NB4 (cell line): ENCODE results near the gene NTRK2.

Experiments used
- MYC ChIP-seq: IDR thresholded peaks from 2 replicates; pipeline ENCODE4 v1.6.1; 2011; ENCODE audit warnings: low read depth, low read length
- POLR2A ChIP-seq: IDR thresholded peaks from 2 replicates; pipeline ENCODE4 v1.6.1; 2011; ENCODE audit warnings: mild to moderate bottlenecking; ENCODE audit not compliant: insufficient read length; ENCODE audit errors: extremely low read depth
- TF ChIP-seq, protein P1 (sequence below): IDR thresholded peaks from one replicate; pipeline ENCODE4 v1.5.1; 2012; ENCODE audit warnings: low read depth, low read length
- TF ChIP-seq, protein P2 (sequence below): IDR thresholded peaks from 2 replicates; pipeline ENCODE4 v1.6.1; 2011; ENCODE audit warnings: low read depth, low read length

DNA sequence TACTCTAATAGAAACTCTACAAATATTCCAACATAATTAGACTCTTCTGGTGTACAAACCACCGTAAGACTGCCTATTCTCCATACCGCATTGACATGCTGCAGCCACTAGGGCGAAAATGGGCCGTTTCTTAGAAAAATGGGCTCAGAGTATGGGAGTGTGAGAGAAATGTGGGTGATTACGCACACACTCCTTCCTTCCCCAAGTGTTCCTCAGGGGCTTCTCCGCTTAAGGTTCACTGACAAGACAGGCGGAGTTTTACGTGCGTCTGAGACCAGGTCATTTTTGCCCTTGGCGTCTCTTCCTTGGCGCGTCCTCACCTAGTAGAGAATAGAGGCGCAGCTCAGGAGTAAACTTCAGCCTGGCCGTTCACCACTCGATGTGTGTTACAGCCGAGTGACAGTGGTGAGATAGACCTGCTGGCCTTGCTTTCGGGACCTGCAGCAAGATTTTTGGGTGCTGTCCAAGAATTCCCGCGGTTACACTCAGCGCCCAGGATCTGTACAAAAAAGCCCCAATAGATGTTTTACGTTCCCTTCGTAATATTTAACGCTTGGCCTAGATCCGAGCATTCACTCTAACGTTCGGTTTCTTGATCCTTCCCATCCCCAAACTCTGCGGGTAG lies 1.8 kb upstream of the NTRK2 start:
- TF ChIP-seq, protein P1, sequence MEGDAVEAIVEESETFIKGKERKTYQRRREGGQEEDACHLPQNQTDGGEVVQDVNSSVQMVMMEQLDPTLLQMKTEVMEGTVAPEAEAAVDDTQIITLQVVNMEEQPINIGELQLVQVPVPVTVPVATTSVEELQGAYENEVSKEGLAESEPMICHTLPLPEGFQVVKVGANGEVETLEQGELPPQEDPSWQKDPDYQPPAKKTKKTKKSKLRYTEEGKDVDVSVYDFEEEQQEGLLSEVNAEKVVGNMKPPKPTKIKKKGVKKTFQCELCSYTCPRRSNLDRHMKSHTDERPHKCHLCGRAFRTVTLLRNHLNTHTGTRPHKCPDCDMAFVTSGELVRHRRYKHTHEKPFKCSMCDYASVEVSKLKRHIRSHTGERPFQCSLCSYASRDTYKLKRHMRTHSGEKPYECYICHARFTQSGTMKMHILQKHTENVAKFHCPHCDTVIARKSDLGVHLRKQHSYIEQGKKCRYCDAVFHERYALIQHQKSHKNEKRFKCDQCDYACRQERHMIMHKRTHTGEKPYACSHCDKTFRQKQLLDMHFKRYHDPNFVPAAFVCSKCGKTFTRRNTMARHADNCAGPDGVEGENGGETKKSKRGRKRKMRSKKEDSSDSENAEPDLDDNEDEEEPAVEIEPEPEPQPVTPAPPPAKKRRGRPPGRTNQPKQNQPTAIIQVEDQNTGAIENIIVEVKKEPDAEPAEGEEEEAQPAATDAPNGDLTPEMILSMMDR: peak; percentile 25
- no peak for TF ChIP-seq POLR2A
- TF ChIP-seq, protein P2, sequence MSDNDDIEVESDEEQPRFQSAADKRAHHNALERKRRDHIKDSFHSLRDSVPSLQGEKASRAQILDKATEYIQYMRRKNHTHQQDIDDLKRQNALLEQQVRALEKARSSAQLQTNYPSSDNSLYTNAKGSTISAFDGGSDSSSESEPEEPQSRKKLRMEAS: no peak
- TF ChIP-seq MYC: no peak
